Measurements from ENCODE around the gene CMIP.

The CMIP gene

GRCh38 chr16:81650982-81651562, 206.5 kb downstream of the CMIP start:
- Histone ChIP-seq H3K9me3 (no peaks in the 10 kb centered on the region), H3K4me3 (ENCODE audit: low read depth in 1 of 2, low read length in 1 of 2) (no peak overlapping the region), H3K4me1 (ENCODE audit: control insufficient read depth in 1 of 2, insufficient read depth in 1 of 2, low read depth in 1 of 2, low read length in 1 of 2) (no peaks in the 10 kb centered on the region), H3K27ac (no peak overlapping the region), H3K27me3 (no peaks in the 10 kb centered on the region), H3K36me3 (peaks cover 51% of the 10 kb centered on the region)
- no peak for TF ChIP-seq CTCF (IDR thresholded peaks at IDR 0.05)

GRCh38 chr16:81651758-81652718, 207.4 kb downstream of the CMIP start:
- Histone ChIP-seq H3K36me3 (peaks cover 59% of the 10 kb centered on the region), H3K27ac (no peak overlapping the region), H3K9me3 (no peaks in the 10 kb centered on the region)

GRCh38 chr16:81652798-81653505, 208.3 kb downstream of the CMIP start:
- no peak for TF ChIP-seq CTCF (IDR thresholded peaks at IDR 0.05)
- H3K27me3 ChIP-seq, result no peaks in the 10 kb centered on the region
- H3K9me3 ChIP-seq, result no peaks in the 10 kb centered on the region
- no peak overlapping the region for H3K4me3 ChIP-seq (ENCODE audit: low read depth in 1 of 2, low read length in 1 of 2)
- peaks cover 69% of the 10 kb centered on the region for H3K36me3 ChIP-seq
- no peak overlapping the region for H3K27ac ChIP-seq
- no peaks in the 10 kb centered on the region for H3K4me1 ChIP-seq (ENCODE audit: control insufficient read depth in 1 of 2, insufficient read depth in 1 of 2, low read depth in 1 of 2, low read length in 1 of 2)

More at GRCh38 chr16:81651758-81652718, 207.4 kb downstream of the CMIP start:
- no peak for TF ChIP-seq CTCF (IDR thresholded peaks at IDR 0.05)
- no peaks in the 10 kb centered on the region for H3K27me3 ChIP-seq
- H3K4me3 ChIP-seq (ENCODE audit: low read depth in 1 of 2, low read length in 1 of 2), result no peak overlapping the region
- no peaks in the 10 kb centered on the region for H3K4me1 ChIP-seq (ENCODE audit: control insufficient read depth in 1 of 2, insufficient read depth in 1 of 2, low read depth in 1 of 2, low read length in 1 of 2)

- no peaks in the 10 kb centered on the region for H3K27me3 ChIP-seq
- H3K4me1 ChIP-seq (ENCODE audit: control insufficient read depth in 1 of 2, insufficient read depth in 1 of 2, low read depth in 1 of 2, low read length in 1 of 2), result no peaks in the 10 kb centered on the region
- no peak for TF ChIP-seq CTCF (IDR thresholded peaks at IDR 0.05)
- no peaks in the 10 kb centered on the region for H3K9me3 ChIP-seq
- no peak overlapping the region for H3K4me3 ChIP-seq (ENCODE audit: low read depth in 1 of 2, low read length in 1 of 2)
- H3K27ac ChIP-seq, result no peak overlapping the region
- peaks cover 83% of the 10 kb centered on the region for H3K36me3 ChIP-seq
These were observed 209.7 kb downstream of the CMIP start for GRCh38 chr16:81654346-81654745.

- H3K36me3 ChIP-seq, result peaks cover 93% of the 10 kb centered on the region
- TF ChIP-seq CTCF (IDR thresholded peaks at IDR 0.05), result no peak
- no peaks in the 10 kb centered on the region for H3K9me3 ChIP-seq
- H3K27me3 ChIP-seq, result no peaks in the 10 kb centered on the region
- H3K4me3 ChIP-seq (ENCODE audit: low read depth in 1 of 2, low read length in 1 of 2), result no peak overlapping the region
- H3K4me1 ChIP-seq (ENCODE audit: control insufficient read depth in 1 of 2, insufficient read depth in 1 of 2, low read depth in 1 of 2, low read length in 1 of 2), result no peaks in the 10 kb centered on the region
- H3K27ac ChIP-seq, result no peak overlapping the region
These were observed 211.0 kb downstream of the CMIP start for GRCh38 chr16:81655469-81656162.
